Progenitor cell of endocrine pancreas (in vitro differentiated cells): ENCODE data around the gene KNSTRN. TPM values are rescaled to one million over a fixed set of nuclear protein-coding genes. Genes with fewer than 3 reads are reported as not detected.
A peak's percentile ranks its signal among the peaks of the same experiment; 100 is the strongest.

Source experiments
- DNase-seq: peaks from one replicate; pipeline ENCODE4 v3.0.0; 2021; ENCODE audit warnings: low spot score; ENCODE audit not compliant: unreplicated experiment
- H3K27ac Mint-ChIP-seq: 2 replicates; pipeline ENCODE4 v1.8.0; 2021; ENCODE audit warnings: mild to moderate bottlenecking, moderate library complexity, mixed read lengths
- H3K27me3 Mint-ChIP-seq: 2 replicates; pipeline ENCODE4 v1.8.0; 2021; ENCODE audit warnings: mixed read lengths
- H3K36me3 Mint-ChIP-seq: 2 replicates; pipeline ENCODE4 v1.8.0; 2022; ENCODE audit warnings: mixed read lengths; ENCODE audit not compliant: insufficient read depth
- H3K4me1 Mint-ChIP-seq: 2 replicates; pipeline ENCODE4 v1.8.0; 2021; ENCODE audit warnings: low read depth, mixed read lengths
- H3K4me3 Mint-ChIP-seq: 2 replicates; pipeline ENCODE4 v1.8.0; 2021; ENCODE audit warnings: low read depth, mild to moderate bottlenecking, moderate library complexity, mixed read lengths
- H3K9me3 Mint-ChIP-seq: 2 replicates; pipeline ENCODE4 v1.8.0; 2021; ENCODE audit warnings: low read depth, mixed read lengths
- CTCF ChIP-seq: fragments of 200-600 bp; sonication (generic); IDR thresholded peaks from one replicate; pipeline ENCODE4 v1.5.0; 2021; ENCODE audit warnings: antibody characterized with exemption, mild to moderate bottlenecking; ENCODE audit not compliant: unreplicated experiment
- total RNA-seq: library from RNA; stranded (reverse); gene quantifications from 2 replicates; pipeline ENCODE4 v1.2.1, GENCODE V29; 2021

Gene KNSTRN
- total RNA-seq, 1 donor from 2014 or later = 44.8 TPM

GRCh38 chr15:40365016-40365415 is 17.5 kb upstream of the KNSTRN start:
- Mint-ChIP-seq H3K36me3 (no peaks in the 10 kb centered on the region), H3K27me3 (peaks cover 74% of the 10 kb centered on the region)

GRCh38 chr15:40365624-40366456 is 16.7 kb upstream of the KNSTRN start:
- DNase-seq = no peak
- Mint-ChIP-seq H3K36me3 (no peaks in the 10 kb centered on the region), H3K27me3 (peaks cover 70% of the 10 kb centered on the region), H3K4me1 (no peaks in the 10 kb centered on the region), H3K27ac (no peak overlapping the region), H3K9me3 (no peaks in the 10 kb centered on the region), H3K4me3 (no peak overlapping the region)
- TF ChIP-seq CTCF = no peak

More at GRCh38 chr15:40365016-40365415, 17.5 kb upstream of the KNSTRN start:
- Mint-ChIP-seq H3K9me3 (no peaks in the 10 kb centered on the region), H3K4me1 (no peaks in the 10 kb centered on the region), H3K4me3 (no peak overlapping the region), H3K27ac (no peak overlapping the region)
- TF ChIP-seq CTCF = no peak
- no peak for DNase-seq

- no peak overlapping the region for H3K27ac Mint-ChIP-seq
- H3K4me1 Mint-ChIP-seq = no peaks in the 10 kb centered on the region
- TF ChIP-seq CTCF = no peak
- H3K9me3 Mint-ChIP-seq = no peaks in the 10 kb centered on the region
- H3K36me3 Mint-ChIP-seq = no peaks in the 10 kb centered on the region
- H3K4me3 Mint-ChIP-seq = no peak overlapping the region
- peaks cover 70% of the 10 kb centered on the region for H3K27me3 Mint-ChIP-seq
- DNase-seq = no peak
These were observed 15.8 kb upstream of the KNSTRN start for GRCh38 chr15:40366457-40367370.

- no peak for DNase-seq
- Mint-ChIP-seq H3K4me1 (no peaks in the 10 kb centered on the region), H3K4me3 (no peak overlapping the region), H3K36me3 (no peaks in the 10 kb centered on the region), H3K27me3 (peaks cover 70% of the 10 kb centered on the region), H3K9me3 (no peaks in the 10 kb centered on the region), H3K27ac (no peak overlapping the region)
- TF ChIP-seq CTCF = no peak
These were observed 15.2 kb upstream of the KNSTRN start for GRCh38 chr15:40367371-40367685.

- H3K27ac Mint-ChIP-seq = peak overlapping the region; percentile 82
- H3K9me3 Mint-ChIP-seq = no peaks in the 10 kb centered on the region
- TF ChIP-seq CTCF = peak; percentile 84
- peak; percentile 69 for DNase-seq
- no peaks in the 10 kb centered on the region for H3K4me1 Mint-ChIP-seq
- peaks cover 67% of the 10 kb centered on the region for H3K27me3 Mint-ChIP-seq
- no peaks in the 10 kb centered on the region for H3K36me3 Mint-ChIP-seq
- H3K4me3 Mint-ChIP-seq = no peak overlapping the region
These were observed 14.6 kb upstream of the KNSTRN start for GRCh38 chr15:40367686-40368611.
